Panc1 (cell line): ENCODE measurements around the gene HOXC9.

Source experiments
- CTCF ChIP-seq: fragments of 450-650 bp; IDR thresholded peaks from 2 replicates; pipeline ENCODE4 v1.5.1; 2017; ENCODE audit warnings: mild to moderate bottlenecking
- REST ChIP-seq, 2 experiments: IDR thresholded peaks; 2 replicates each; pipeline ENCODE4 v1.6.1; 2011 to 2012; ENCODE audit warnings: low read depth in 2 of 2, control low read depth in 1 of 2, low read length in 1 of 2, mild to moderate bottlenecking in 1 of 2, moderate library complexity in 1 of 2; ENCODE audit not compliant: insufficient read depth in 1 of 2

- TF ChIP-seq CTCF = no peak; the same call in 1 of the 2 replicates
- no peak for TF ChIP-seq REST (IDR thresholded peaks at IDR 0.05; ENCODE audit: insufficient read depth in 1 of 2, low read depth in 2 of 2, low read length in 1 of 2)
These were observed 43.6 kb upstream of the HOXC9 start for GRCh38 chr12:53956251-53956887.
